ENCODE data around the gene SYNJ2.

DNA sequence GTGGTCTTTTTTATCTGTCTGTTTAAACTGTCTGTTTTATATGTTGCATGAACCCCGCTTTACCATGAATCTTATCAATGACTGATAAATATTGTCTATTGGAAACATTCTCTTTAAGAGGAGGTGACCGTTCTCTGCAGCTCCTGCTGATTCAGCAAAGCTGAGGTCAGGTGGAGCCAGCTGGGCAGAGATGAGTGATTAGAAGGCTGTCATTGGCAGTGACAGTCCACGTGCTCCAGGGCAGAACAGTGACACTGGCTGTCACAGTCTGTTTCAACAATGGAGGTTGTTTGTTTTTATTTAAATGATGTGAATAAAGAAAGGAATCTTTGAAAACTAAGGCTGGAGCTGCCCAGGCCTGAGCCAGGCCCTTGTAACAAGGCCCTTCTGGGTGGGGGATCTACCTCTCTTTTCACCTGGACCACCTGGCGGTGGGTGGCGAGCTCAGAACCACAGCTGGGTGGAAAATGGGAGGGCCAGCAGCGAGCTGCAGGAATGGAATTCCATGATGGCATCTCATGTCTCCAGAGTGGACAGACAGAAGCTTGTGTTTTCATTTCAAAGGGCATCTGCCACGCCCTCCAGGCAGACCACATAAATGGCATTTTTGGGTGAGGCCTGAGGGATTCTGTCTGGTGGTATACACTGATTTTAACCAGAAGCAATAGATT, 12.6 kb downstream of the SYNJ2 start:
- TF ChIP-seq, protein P1, sequence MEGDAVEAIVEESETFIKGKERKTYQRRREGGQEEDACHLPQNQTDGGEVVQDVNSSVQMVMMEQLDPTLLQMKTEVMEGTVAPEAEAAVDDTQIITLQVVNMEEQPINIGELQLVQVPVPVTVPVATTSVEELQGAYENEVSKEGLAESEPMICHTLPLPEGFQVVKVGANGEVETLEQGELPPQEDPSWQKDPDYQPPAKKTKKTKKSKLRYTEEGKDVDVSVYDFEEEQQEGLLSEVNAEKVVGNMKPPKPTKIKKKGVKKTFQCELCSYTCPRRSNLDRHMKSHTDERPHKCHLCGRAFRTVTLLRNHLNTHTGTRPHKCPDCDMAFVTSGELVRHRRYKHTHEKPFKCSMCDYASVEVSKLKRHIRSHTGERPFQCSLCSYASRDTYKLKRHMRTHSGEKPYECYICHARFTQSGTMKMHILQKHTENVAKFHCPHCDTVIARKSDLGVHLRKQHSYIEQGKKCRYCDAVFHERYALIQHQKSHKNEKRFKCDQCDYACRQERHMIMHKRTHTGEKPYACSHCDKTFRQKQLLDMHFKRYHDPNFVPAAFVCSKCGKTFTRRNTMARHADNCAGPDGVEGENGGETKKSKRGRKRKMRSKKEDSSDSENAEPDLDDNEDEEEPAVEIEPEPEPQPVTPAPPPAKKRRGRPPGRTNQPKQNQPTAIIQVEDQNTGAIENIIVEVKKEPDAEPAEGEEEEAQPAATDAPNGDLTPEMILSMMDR (IDR thresholded peaks at IDR 0.05): no peak
- TF ChIP-seq TCF7L2 (IDR thresholded peaks at IDR 0.05; ENCODE audit: low read depth, low read length) (no peak), POLR2AphosphoS5 (IDR thresholded peaks at IDR 0.05; ENCODE audit: low read depth, low read length) (no peak), SIN3A (IDR thresholded peaks at IDR 0.05; ENCODE audit: borderline replicate concordance, insufficient read depth, low read depth, low read length) (no peak)
- TF ChIP-seq, protein P2, sequence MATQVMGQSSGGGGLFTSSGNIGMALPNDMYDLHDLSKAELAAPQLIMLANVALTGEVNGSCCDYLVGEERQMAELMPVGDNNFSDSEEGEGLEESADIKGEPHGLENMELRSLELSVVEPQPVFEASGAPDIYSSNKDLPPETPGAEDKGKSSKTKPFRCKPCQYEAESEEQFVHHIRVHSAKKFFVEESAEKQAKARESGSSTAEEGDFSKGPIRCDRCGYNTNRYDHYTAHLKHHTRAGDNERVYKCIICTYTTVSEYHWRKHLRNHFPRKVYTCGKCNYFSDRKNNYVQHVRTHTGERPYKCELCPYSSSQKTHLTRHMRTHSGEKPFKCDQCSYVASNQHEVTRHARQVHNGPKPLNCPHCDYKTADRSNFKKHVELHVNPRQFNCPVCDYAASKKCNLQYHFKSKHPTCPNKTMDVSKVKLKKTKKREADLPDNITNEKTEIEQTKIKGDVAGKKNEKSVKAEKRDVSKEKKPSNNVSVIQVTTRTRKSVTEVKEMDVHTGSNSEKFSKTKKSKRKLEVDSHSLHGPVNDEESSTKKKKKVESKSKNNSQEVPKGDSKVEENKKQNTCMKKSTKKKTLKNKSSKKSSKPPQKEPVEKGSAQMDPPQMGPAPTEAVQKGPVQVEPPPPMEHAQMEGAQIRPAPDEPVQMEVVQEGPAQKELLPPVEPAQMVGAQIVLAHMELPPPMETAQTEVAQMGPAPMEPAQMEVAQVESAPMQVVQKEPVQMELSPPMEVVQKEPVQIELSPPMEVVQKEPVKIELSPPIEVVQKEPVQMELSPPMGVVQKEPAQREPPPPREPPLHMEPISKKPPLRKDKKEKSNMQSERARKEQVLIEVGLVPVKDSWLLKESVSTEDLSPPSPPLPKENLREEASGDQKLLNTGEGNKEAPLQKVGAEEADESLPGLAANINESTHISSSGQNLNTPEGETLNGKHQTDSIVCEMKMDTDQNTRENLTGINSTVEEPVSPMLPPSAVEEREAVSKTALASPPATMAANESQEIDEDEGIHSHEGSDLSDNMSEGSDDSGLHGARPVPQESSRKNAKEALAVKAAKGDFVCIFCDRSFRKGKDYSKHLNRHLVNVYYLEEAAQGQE (IDR thresholded peaks at IDR 0.05; ENCODE audit: insufficient read depth in 1 of 2, low read depth in 2 of 2, low read length in 1 of 2): no peak
